Lung (tissue), 12 donors: Measurements from ENCODE around the gene NOCT. TPM values are rescaled to one million over a fixed set of nuclear protein-coding genes. Genes with fewer than 3 reads are reported as not detected.
"Not testable (repeated sequence)": the region's sequence is repeated elsewhere in the genome, so short reads cannot be mapped to it uniquely, and the experiment has no call there.

Experiments
- ATAC-seq: fragments of 200-7000 bp; cut with Tn5 transposase; one replicate; pipeline ENCODE4 v1.9.1; 2020; ENCODE audit warnings: moderate number of reproducible peaks; ENCODE audit not compliant: insufficient read depth, low FRiP score
- DNase-seq, 3 donors: peaks; one replicate each; pipeline ENCODE4 v3.0.0-alpha.2; 2013 to 2017
- H3K27ac ChIP-seq, 2 donors: one replicate each; pipeline ENCODE4 v1.5.1; 2013; ENCODE audit warnings: mild to moderate bottlenecking in 2 of 2, moderate library complexity in 2 of 2, control low read depth in 1 of 2, inconsistent platforms in 1 of 2, low read depth in 1 of 2, low read length in 1 of 2
- H3K27me3 ChIP-seq, 3 donors: one replicate each; pipeline ENCODE4 v1.5.1; 2013; ENCODE audit warnings: low read length in 2 of 3; ENCODE audit not compliant: control insufficient read depth in 3 of 3, insufficient read depth in 3 of 3
- H3K36me3 ChIP-seq, 4 donors: one replicate each; pipeline ENCODE4 v1.5.1; 2013; ENCODE audit warnings: low read length in 4 of 4, mild to moderate bottlenecking in 1 of 4, moderate library complexity in 1 of 4; ENCODE audit not compliant: control insufficient read depth in 4 of 4, insufficient read depth in 4 of 4
- H3K4me1 ChIP-seq, 5 donors: one replicate each; pipeline ENCODE4 v1.5.1; 2013; ENCODE audit warnings: low read length in 5 of 5, mild to moderate bottlenecking in 2 of 5, moderate library complexity in 1 of 5; ENCODE audit not compliant: control insufficient read depth in 5 of 5, insufficient read depth in 5 of 5
- H3K4me3 ChIP-seq: one replicate; pipeline ENCODE4 v1.5.1; 2013; ENCODE audit warnings: mild to moderate bottlenecking, control low read depth, moderate library complexity
- H3K9ac ChIP-seq, 2 donors: one replicate each; pipeline ENCODE4 v1.5.1; 2013; ENCODE audit warnings: low read length in 2 of 2, control low read depth in 1 of 2; ENCODE audit not compliant: insufficient read depth in 1 of 2
- H3K9me3 ChIP-seq, 4 donors: one replicate each; pipeline ENCODE4 v1.5.1; 2013; ENCODE audit warnings: low read length in 3 of 4, mild to moderate bottlenecking in 1 of 4, moderate library complexity in 1 of 4; ENCODE audit not compliant: control insufficient read depth in 4 of 4, insufficient read depth in 3 of 4
- WGBS, 2 donors: extraction: QIAGEN DNeasy Blood & Tissue Kit; methylation state at CpG; one replicate each; pipeline ENCODE4 v1.1.7; 2013; 5-methylcytosine and 5-hydroxymethylcytosine counted together
- polyA plus RNA-seq, 2 donors: library from polyadenylated mRNA; stranded (reverse); fragments of 200-250 nt; gene quantifications; one replicate each; pipeline ENCODE4 v1.2.1, GENCODE V29; 2013
- total RNA-seq, 2 donors: library from RNA; depleted of rRNA in 1 of 2; stranded (reverse); fragments of >200 nt in 1 of 2; gene quantifications; one replicate each; pipeline ENCODE4 v1.2.1, GENCODE V29; 2014 to 2021
- TF ChIP-seq, protein P1 (sequence below): IDR thresholded peaks from 2 replicates; pipeline ENCODE4 v1.5.1; 2012; ENCODE audit warnings: mild to moderate bottlenecking; ENCODE audit errors: control extremely low read depth, extremely low read depth
- donor health status: control.
- donor health status: control.
- donor health status: Bipolar disorder and iron deficiency.
- donor health status: healthy.
- donor health status: DM: yes; HTN: yes; CAD: no.

Gene NOCT
- total and polyA plus RNA-seq, 4 donors = 3.0 to 8.2 (median 5.5) TPM

DNA sequence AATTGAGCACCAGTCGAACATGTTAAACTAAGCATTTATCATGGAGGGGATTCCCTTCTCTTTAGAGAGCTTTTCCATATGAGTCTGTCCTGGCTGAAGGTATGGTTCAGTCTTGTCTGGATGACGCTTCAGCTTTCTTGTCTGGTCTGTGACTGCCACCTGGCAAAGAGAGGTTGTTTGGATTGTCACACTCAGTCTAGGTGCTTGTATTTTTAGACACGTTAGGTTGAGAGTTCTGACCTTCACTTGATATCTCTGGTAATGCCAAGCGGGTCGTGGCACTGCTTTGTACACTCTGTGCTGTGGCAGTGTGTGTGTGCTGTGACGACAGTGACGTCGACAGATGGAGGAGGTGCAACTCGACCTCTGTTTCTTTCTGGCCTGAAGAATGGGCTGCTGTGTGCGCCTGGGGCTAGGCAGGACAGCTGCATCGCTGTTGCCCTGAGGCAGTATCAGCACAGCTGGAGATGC lies 12.6 kb downstream of the NOCT start:
- no peak overlapping the region for H3K4me3 ChIP-seq
- no peak for ATAC-seq
- 77 to 80% methylated on average over 11 of the region's 11 CpGs for WGBS, 2 donors
- TF ChIP-seq, protein P1, sequence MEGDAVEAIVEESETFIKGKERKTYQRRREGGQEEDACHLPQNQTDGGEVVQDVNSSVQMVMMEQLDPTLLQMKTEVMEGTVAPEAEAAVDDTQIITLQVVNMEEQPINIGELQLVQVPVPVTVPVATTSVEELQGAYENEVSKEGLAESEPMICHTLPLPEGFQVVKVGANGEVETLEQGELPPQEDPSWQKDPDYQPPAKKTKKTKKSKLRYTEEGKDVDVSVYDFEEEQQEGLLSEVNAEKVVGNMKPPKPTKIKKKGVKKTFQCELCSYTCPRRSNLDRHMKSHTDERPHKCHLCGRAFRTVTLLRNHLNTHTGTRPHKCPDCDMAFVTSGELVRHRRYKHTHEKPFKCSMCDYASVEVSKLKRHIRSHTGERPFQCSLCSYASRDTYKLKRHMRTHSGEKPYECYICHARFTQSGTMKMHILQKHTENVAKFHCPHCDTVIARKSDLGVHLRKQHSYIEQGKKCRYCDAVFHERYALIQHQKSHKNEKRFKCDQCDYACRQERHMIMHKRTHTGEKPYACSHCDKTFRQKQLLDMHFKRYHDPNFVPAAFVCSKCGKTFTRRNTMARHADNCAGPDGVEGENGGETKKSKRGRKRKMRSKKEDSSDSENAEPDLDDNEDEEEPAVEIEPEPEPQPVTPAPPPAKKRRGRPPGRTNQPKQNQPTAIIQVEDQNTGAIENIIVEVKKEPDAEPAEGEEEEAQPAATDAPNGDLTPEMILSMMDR = no peak
- H3K27me3 ChIP-seq = no peaks in the 10 kb centered on the region
- DNase-seq = peak in 1 of 3 donors; percentile 16
- peak overlapping the region in 1 of 2 donors; percentile 87 for H3K27ac ChIP-seq
- peak overlapping the region in 1 of 2 donors; percentile 34 for H3K9ac ChIP-seq
- H3K36me3 ChIP-seq = peaks cover 0 to 6% (median 0%) of the 10 kb centered on the region in 4 donors
- H3K4me1 ChIP-seq = peaks cover 0 to 3% (median 2%) of the 10 kb centered on the region in 5 donors
- H3K9me3 ChIP-seq = no peaks in the 10 kb centered on the region

DNA sequence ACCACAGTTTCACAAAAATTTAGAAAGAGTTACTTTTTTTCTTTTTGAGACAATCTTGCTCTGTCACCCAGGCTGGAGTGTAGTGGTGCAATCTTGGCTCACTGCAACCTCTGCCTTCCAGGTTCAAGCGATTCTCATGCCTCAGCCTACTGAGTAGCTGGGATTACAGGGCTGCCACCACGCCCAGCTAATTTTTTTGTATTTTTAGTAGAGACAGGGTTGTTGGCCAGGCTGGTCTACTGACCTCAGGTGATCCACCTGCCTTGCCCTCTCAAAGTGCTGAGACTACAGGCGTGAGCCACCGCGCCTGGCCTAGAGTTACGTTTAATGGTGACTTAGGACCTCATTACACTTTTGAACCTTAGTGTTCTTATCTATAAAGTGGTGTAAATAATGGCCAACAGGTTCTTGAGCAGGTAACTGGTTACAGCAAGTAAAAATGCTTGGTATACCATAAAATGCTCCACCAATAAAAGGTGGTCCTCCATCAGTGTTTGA lies 14.3 kb downstream of the NOCT start:
- H3K36me3 ChIP-seq, H3K9me3 ChIP-seq, ATAC-seq, H3K27ac ChIP-seq, DNase-seq, H3K4me3 ChIP-seq, H3K9ac ChIP-seq, H3K27me3 ChIP-seq, H3K4me1 ChIP-seq: not testable (repeated sequence)
- WGBS, 2 donors = 76 to 82% methylated on average over 6 of the region's 6 CpGs

DNA sequence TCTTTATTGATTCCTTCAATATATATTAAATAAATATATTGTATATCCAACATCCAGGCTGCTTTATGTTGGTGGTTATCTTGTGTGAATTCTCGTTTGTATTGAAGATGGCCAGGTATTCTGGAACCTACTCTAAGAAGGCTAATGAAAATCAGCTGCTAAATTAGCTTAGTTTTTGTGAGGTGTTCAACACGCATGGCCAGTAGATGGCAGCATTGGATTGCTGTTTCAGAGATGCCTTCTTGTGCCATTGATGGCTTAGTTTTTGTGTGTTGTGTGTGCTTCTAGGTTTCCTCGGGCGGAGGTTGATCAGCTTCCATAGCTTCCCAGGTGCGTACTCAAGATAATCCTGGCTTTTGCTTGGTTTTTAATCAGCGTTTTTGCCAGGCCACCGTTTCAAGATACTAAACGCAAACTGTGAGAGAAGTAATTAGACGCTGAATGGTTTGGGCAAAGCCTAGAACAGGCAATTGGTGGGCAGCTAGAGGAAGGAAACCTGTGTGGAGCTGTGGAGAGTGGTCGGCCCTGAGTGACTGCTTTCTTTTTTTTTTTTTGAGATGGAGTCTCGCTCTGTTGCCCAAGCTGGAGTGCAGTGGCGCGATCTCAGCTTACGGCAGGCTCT lies 15.1 kb downstream of the NOCT start:
- DNase-seq = peak; percentile 79 to 93 (median 88)
- H3K4me3 ChIP-seq = no peak overlapping the region
- WGBS, 2 donors = 34 to 42% methylated on average over 14 of the region's 14 CpGs

DNA sequence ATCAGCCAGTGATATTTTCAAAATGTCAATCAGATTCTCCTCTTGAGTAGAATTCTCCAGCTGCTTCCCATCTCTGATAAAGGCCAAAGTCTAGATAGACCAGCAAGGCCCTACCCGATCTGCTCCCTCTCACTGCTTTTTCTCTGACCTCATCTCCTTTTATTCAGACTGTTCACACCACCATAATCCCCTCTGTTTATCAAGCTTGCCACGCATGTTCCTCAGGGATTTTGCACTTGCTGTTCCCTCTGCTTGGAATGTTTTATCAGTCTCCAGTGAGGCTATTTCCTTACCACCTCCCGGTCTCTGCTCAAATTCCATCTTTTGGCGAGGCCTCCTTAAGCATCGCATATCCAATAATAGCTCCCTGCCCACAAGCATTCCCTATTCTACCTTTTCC lies 20.1 kb downstream of the NOCT start:
- Histone ChIP-seq H3K27ac (no peak overlapping the region), H3K4me1 (peaks cover 0 to 3% (median 0%) of the 10 kb centered on the region in 5 donors), H3K36me3 (peaks cover 0 to 5% (median 4%) of the 10 kb centered on the region in 4 donors), H3K9ac (no peak overlapping the region), H3K27me3 (no peaks in the 10 kb centered on the region), H3K9me3 (peaks cover 0 to 2% (median 0%) of the 10 kb centered on the region in 4 donors), H3K4me3 (no peak overlapping the region)
- ATAC-seq (no peak), DNase-seq (no peak)
- WGBS, 2 donors = 92 to 97% methylated on average over 5 of the region's 5 CpGs
- TF ChIP-seq, protein P1 = no peak

More for the DNA sequence above, 15.1 kb downstream of the NOCT start:
- ATAC-seq = peak; percentile 82
- TF ChIP-seq, protein P1 = peak; percentile 84
- Histone ChIP-seq H3K36me3 (peaks cover 0 to 6% (median 0%) of the 10 kb centered on the region in 4 donors), H3K9me3 (no peaks in the 10 kb centered on the region), H3K9ac (no peak overlapping the region), H3K4me1 (peaks cover 0 to 3% (median 0%) of the 10 kb centered on the region in 5 donors), H3K27ac (no peak overlapping the region), H3K27me3 (no peaks in the 10 kb centered on the region)
